ENCODE measurements around the gene PDSS2. TPM values are rescaled to one million over a fixed set of nuclear protein-coding genes. Genes with fewer than 3 reads are reported as not detected.

Gene PDSS2
- total and polyA plus RNA-seq, 2 donors (not counting 1 experiment from before 2014, with no cell fraction given), result 16.9 to 17.0 TPM

DNA sequence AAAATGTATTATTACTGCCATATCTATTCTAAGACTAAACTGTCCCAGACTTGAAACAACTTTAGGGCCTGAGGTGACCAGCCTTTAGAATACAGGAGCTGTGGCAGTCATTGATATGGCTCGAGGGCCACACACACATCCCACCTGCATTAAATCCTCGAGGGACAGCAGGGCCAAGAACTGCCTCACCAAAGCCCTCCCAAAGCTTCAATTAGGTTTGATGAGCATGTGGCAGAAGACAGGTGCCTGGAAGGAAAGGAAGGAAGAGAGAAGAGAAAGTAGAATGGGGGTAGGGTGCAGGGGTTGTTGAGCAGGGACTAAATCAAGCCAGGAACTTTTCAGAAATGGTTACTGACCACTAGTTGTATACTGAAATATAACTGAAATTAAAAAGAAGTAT lies 115.0 kb downstream of the PDSS2 start:
- Histone ChIP-seq H2AFZ (ENCODE audit: insufficient read depth, low read depth, low read length, poor library complexity, severe bottlenecking) (no peak overlapping the region), H3K27me3 (replicated peaks in 1 of 4; ENCODE audit: control extremely low read depth in 1 of 4, control insufficient read depth in 3 of 4, insufficient read depth in 4 of 4, low read length in 3 of 4) (no peaks in the 10 kb centered on the region), H3K4me1 (ENCODE audit: control insufficient read depth in 2 of 2, insufficient read depth in 2 of 2, low read length in 2 of 2) (no peaks in the 10 kb centered on the region), H3K36me3 (replicated peaks in 1 of 2; ENCODE audit: control extremely low read depth in 1 of 2, control insufficient read depth in 1 of 2, extremely low read depth in 1 of 2, insufficient read depth in 2 of 2, low read length in 1 of 2) (peaks cover 0 to 1% of the 10 kb centered on the region in 2 experiments), H3K9ac (ENCODE audit: low read length) (no peak overlapping the region), H3K4me2 (replicated peaks; ENCODE audit: low read depth, low read length, poor library complexity, severe bottlenecking) (no peak overlapping the region), H3K79me2 (ENCODE audit: control insufficient read depth, insufficient read depth, low read length) (peaks cover 7% of the 10 kb centered on the region), H3K4me3 (ENCODE audit: control extremely low read depth in 1 of 5, extremely low read depth in 1 of 5, insufficient read depth in 1 of 5, low read depth in 2 of 5, low read length in 4 of 5) (no peak overlapping the region), H3K27ac (ENCODE audit: low read length in 2 of 2) (no peak overlapping the region), H3K9me3 (ENCODE audit: control extremely low read depth in 1 of 3, control insufficient read depth in 2 of 3, insufficient read depth in 1 of 3, low read length in 2 of 3) (no peaks in the 10 kb centered on the region), H4K20me1 (ENCODE audit: control insufficient read depth, insufficient read depth, low read length, poor library complexity, severe bottlenecking) (no peaks in the 10 kb centered on the region)
- Mint-ChIP-seq H3K9me3 (ENCODE audit: insufficient read depth) (no peaks in the 10 kb centered on the region), H3K4me3 (no peak overlapping the region), H3K27me3 (no peaks in the 10 kb centered on the region), H3K27ac (no peak overlapping the region), H3K4me1 (peaks cover 6% of the 10 kb centered on the region)
- DNase-seq (no peak), ATAC-seq (ENCODE audit: low read depth) (no peak)
- CTCF ChIA-PET, result no interaction called here
- TF ChIP-seq EZH2 (IDR thresholded peaks at IDR 0.05; ENCODE audit: borderline replicate concordance, insufficient read depth, low read depth, low read length, poor library complexity, severe bottlenecking), result no peak
- TF ChIP-seq, protein P1, sequence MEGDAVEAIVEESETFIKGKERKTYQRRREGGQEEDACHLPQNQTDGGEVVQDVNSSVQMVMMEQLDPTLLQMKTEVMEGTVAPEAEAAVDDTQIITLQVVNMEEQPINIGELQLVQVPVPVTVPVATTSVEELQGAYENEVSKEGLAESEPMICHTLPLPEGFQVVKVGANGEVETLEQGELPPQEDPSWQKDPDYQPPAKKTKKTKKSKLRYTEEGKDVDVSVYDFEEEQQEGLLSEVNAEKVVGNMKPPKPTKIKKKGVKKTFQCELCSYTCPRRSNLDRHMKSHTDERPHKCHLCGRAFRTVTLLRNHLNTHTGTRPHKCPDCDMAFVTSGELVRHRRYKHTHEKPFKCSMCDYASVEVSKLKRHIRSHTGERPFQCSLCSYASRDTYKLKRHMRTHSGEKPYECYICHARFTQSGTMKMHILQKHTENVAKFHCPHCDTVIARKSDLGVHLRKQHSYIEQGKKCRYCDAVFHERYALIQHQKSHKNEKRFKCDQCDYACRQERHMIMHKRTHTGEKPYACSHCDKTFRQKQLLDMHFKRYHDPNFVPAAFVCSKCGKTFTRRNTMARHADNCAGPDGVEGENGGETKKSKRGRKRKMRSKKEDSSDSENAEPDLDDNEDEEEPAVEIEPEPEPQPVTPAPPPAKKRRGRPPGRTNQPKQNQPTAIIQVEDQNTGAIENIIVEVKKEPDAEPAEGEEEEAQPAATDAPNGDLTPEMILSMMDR (IDR thresholded peaks at IDR 0.05), result no peak
- POLR2A ChIA-PET, result no interaction called here
- no CpG with 5 or more reads among the region's 2 CpGs for WGBS (ENCODE audit: insufficient coverage)
- intact Hi-C loops (cut with micrococcal nuclease), result no loop called here

DNA sequence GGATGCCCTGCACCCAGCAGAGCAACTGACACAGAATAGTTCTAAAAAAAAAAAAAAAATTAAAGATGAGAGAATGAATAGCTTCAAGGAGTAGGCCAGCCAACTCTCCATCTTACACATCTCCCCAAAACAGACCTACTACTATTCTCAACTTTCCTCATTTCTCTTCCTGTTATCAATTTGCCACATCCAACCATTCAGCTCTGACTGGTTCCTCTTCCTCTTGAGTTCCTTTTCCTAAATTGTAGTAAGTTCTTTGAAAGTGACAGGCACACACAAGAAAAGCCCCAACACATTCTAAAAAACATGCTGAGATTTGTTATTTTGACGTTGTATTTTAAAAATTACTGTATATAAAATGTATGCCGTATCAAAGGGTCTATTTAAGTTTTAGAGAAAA lies 117.2 kb downstream of the PDSS2 start:
- H3K27me3 Mint-ChIP-seq, result no peaks in the 10 kb centered on the region
- Histone ChIP-seq H3K4me2 (replicated peaks; ENCODE audit: low read depth, low read length, poor library complexity, severe bottlenecking) (no peak overlapping the region), H3K27me3 (replicated peaks in 1 of 4; ENCODE audit: control extremely low read depth in 1 of 4, control insufficient read depth in 3 of 4, insufficient read depth in 4 of 4, low read length in 3 of 4) (no peaks in the 10 kb centered on the region), H3K4me3 (ENCODE audit: control extremely low read depth in 1 of 5, extremely low read depth in 1 of 5, insufficient read depth in 1 of 5, low read depth in 2 of 5, low read length in 4 of 5) (no peak overlapping the region), H2AFZ (ENCODE audit: insufficient read depth, low read depth, low read length, poor library complexity, severe bottlenecking) (no peak overlapping the region), H3K79me2 (ENCODE audit: control insufficient read depth, insufficient read depth, low read length) (peaks cover 7% of the 10 kb centered on the region), H4K20me1 (ENCODE audit: control insufficient read depth, insufficient read depth, low read length, poor library complexity, severe bottlenecking) (no peaks in the 10 kb centered on the region), H3K9ac (ENCODE audit: low read length) (no peak overlapping the region), H3K36me3 (replicated peaks in 1 of 2; ENCODE audit: control extremely low read depth in 1 of 2, control insufficient read depth in 1 of 2, extremely low read depth in 1 of 2, insufficient read depth in 2 of 2, low read length in 1 of 2) (peaks cover 1 to 3% of the 10 kb centered on the region in 2 experiments), H3K9me3 (ENCODE audit: control extremely low read depth in 1 of 3, control insufficient read depth in 2 of 3, insufficient read depth in 1 of 3, low read length in 2 of 3) (no peaks in the 10 kb centered on the region), H3K27ac (ENCODE audit: low read length in 2 of 2) (no peak overlapping the region), H3K4me1 (ENCODE audit: control insufficient read depth in 2 of 2, insufficient read depth in 2 of 2, low read length in 2 of 2) (no peaks in the 10 kb centered on the region)
- TF ChIP-seq, protein P1 (IDR thresholded peaks at IDR 0.05), result no peak
- TF ChIP-seq EZH2 (IDR thresholded peaks at IDR 0.05; ENCODE audit: borderline replicate concordance, insufficient read depth, low read depth, low read length, poor library complexity, severe bottlenecking), result no peak
- ChIA-PET CTCF (interaction anchor here (1.4 kb wide), 1 partner anchor 8 kb away, joined by 3 read pairs; no protein-coding TSS in a partner anchor), POLR2A (no interaction called here)
- ATAC-seq (ENCODE audit: low read depth) (no peak), DNase-seq (no peak)
- WGBS (ENCODE audit: insufficient coverage), result no CpG with 5 or more reads among the region's 2 CpGs
- no peaks in the 10 kb centered on the region for H3K9me3 Mint-ChIP-seq (ENCODE audit: insufficient read depth)
- H3K27ac Mint-ChIP-seq, result no peak overlapping the region
- H3K4me1 Mint-ChIP-seq, result peaks cover 6% of the 10 kb centered on the region
- no peak overlapping the region for H3K4me3 Mint-ChIP-seq
- intact Hi-C loops (cut with micrococcal nuclease), result no loop called here

Measured in B cell (primary cell).